Keratinocyte (primary cell): ENCODE results near the gene NT5DC4.

Experiments used
- CTCF ChIP-seq, 3 experiments: IDR thresholded peaks in 1 of 3; conservative IDR thresholded peaks in 1 of 3; optimal IDR thresholded peaks in 1 of 3; 2 replicates in 2 of 3; 3 replicates in 1 of 3; pipeline versions ENCODE3 to v1.5.1; 2011; ENCODE audit warnings: low read length in 3 of 3, mild to moderate bottlenecking in 3 of 3, moderate library complexity in 2 of 3, control low read depth in 1 of 3, inconsistent platforms in 1 of 3; ENCODE audit not compliant: insufficient read depth in 2 of 3; ENCODE audit errors: extremely low read depth in 1 of 3
- EZH2 ChIP-seq: IDR thresholded peaks from one replicate; pipeline ENCODE4 v1.6.1; 2012; ENCODE audit warnings: inconsistent platforms, mild to moderate bottlenecking, low read length, moderate library complexity

GRCh38 chr2:112712903-112713584, 7.8 kb upstream of the NT5DC4 start:
- TF ChIP-seq CTCF (optimal IDR thresholded peaks at IDR 0.05 in 1 of 3, IDR thresholded peaks at IDR 0.05 in 1 of 3, conservative IDR thresholded peaks at IDR 0.05 in 1 of 3; ENCODE audit: extremely low read depth in 1 of 3, insufficient read depth in 2 of 3, low read length in 3 of 3): no peak
- TF ChIP-seq EZH2: no peak
